NOMO-1 (cell line): ENCODE data around the gene SHROOM3.

Experiments
- DNase-seq, 2 experiments: peaks; one replicate each; lab custom pipeline; 2025; ENCODE audit not compliant: unreplicated experiment in 2 of 2; lab: John Stamatoyannopoulos, UW

The SHROOM3 gene

GRCh38 chr4:76614589-76614988 lies 179.6 kb downstream of the SHROOM3 start:
- DNase-seq, result no peak

DNA sequence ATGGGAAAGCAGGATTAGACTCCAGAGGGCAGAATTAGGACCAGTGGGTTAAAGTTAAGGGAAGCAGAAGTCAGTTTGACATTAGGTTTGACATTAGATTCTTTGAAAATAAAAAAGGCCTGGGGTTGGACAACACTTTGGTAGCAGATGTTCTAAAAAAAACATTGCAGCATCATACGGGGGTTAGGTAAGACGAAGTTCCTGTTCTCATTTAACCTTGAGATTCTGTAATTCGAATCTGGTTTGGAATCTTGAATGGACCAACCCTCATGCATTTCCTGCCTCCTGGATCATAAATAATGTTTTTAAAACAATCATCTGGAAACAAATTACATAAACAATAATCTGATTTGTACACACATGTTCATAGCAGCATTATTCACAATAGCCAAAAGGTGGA lies 181.0 kb downstream of the SHROOM3 start:
- peak; percentile 14 to 42 for DNase-seq

- peak; percentile 44 to 51 for DNase-seq
These were observed 181.5 kb downstream of the SHROOM3 start for GRCh38 chr4:76616526-76616925.

DNA sequence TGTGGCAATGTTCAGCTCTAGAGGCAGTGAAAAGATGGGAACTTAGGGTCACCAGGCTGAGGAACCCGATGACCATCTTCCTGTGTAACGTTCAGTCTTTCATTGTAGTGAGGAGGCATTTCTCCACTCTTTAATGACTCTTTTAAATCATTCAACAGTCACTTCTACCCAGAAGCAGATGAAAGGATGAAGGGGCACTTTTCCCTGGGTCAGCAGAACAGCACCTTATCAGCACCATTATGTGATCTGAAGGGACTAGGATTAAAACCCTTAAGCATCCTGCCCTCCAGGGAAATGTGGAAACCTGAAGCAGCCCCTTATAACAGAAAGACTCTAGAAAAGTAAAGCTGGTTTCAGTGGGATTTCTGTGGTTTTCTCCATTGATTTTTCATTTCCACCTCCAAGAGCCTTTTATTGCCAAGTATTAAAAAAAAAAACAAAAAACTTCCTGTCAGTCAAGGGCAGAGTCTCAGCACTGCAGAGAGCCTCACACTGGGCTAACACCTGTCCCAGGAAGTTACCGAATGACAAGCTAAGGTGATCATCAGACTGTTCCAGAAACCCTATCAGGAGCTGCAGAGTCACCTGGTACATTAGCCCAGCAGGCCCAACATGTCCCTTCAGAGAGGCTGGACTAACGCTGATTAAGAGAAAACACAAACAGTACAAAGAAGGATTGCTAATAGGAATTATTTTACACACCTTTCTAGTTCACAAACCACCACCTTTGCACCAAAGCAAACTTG lies 185.9 kb downstream of the SHROOM3 start:
- DNase-seq, result no peak

DNA sequence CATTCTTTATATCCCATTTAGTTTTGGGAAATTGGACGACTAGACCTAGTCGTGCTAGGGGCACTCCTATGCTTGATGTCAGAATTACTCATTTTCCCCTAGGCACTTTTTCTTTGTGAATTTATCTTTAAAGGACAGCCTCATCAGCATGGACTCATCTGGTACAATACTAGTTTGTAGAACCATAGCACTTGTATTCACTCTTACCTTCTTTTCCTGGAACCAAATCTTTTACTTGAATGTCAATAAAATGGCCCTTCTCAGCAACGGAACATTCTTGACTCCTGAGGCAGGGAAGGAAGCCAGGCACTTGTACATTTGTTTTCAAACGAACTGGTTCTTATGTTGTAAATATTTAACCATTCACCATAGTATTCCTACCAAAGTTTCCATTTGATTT lies 187.1 kb downstream of the SHROOM3 start:
- no peak for DNase-seq

DNA sequence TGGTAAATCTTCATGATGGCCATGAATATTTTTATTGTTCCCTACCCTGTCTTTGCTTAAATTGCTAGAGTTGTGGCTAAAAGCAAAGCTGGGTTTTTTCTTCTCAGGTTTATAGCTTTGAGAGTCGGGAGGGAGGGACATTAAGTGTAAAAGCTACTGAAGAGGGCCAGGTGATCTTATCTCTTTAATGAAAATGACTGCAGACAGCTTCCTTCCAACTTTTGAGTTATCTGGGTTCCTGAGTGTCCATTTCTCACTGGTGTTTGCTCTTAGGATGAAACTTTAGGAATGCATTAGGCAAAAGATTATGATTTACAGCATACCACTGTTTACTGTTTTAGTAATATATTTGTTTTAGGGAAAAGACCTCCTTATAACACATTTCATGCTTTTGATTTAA lies 187.7 kb downstream of the SHROOM3 start:
- no peak for DNase-seq

- DNase-seq, result no peak
These were observed 188.4 kb downstream of the SHROOM3 start for GRCh38 chr4:76623217-76624045.

DNA sequence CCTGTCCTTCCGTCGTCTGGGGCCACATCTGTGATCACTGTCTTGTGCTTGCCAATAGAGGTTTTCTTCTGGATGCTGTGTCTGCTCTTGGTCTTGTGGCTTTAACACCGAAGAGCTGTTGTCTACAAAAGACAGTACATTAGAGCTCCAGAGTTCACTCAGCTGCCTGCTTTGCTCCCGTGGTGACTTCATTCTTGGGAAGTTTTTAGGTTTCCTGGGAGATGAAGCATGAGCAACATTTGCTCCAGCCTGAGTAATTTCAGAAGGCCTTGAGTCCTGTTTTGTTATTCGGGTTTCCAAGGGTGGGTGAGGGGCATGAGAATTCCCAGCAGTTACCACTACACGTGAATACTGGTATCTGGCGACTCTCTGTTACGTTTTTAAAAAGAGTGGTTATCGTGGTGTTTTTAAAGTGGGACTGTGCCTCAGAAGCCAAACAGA lies 189.2 kb downstream of the SHROOM3 start:
- DNase-seq, result no peak

- no peak for DNase-seq
These were observed 190.1 kb downstream of the SHROOM3 start for GRCh38 chr4:76624931-76625715.

GRCh38 chr4:76626686-76627465 lies 191.8 kb downstream of the SHROOM3 start:
- no peak for DNase-seq

- DNase-seq, result no peak
These were observed 193.2 kb downstream of the SHROOM3 start for GRCh38 chr4:76628251-76628650.

GRCh38 chr4:76630741-76631140 lies 195.7 kb downstream of the SHROOM3 start:
- no peak for DNase-seq

DNA sequence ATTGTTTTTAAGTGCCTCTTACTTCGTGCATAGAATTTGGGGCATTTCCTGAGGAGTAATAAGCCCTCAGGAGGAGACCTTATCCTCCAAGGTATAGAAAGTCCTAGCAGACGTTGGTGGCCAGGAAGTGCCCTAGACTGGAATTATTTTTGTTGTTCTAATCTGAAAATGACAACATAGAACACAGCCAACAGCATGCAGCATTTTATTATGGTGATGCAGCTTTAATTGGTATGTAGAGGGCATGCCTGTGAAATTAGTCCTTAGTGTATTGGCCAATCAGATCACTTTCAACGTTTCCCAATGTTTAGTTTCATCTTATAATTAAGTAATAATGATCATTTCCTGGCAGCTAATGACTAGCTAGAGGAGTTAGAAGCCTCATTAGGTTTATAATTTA lies 199.2 kb downstream of the SHROOM3 start:
- DNase-seq, result no peak

DNA sequence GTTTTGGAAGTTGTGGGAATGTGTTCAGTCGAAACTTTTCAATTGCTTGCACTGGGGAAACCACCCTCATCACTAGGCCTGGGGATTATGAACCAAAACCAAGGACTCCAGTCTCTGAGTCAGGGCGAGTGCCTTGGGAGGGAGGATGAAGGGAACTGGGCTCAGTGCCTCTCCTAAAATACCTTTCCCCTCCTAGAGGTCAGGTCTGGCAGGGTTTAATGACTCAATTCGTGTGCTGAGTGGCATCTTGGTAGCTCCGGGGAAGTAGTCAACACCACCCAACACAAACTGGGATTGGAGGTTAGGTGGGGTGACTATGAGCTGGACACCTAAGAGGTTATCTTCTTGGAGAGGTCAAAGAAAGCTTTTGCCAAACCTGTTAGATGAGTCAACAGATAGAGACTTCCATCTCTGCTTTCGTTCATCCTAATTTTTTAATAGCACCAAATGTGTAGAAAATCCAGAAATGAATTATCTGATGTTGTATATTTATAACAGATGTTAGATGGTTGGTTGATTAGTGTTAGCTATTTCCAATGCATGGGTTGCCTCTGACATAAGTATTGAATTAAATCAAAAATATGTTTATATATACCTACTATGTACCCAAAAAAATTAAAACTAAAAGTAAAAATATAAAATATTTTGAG lies 202.8 kb downstream of the SHROOM3 start:
- no peak for DNase-seq

GRCh38 chr4:76639288-76639687 lies 204.3 kb downstream of the SHROOM3 start:
- DNase-seq, result no peak

DNA sequence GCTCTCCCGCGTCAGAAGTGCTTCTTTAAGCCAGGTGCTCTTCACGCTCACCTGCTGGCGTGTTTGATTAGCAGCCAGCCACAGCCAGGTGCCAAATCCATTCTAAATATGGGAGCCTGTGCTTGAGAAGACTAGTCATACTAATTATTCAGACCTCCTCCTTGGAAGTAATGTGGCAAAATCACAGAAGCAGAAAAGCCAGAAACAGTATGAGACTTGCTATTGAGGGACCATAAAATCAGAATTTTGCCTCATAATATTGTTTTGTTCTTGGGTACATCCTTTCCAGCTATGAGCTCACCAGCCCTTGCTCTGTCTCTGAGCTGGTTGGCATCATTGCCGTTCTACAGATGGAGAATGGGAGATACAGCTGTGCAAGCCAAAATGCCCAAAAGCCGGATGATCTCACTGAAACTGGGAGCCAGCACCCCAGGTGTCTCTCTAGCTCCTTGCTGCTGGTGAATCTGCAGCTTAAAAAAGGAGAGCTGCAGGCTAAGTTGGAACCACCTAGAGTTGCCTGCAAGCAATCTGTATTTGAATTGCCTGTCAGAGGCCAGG lies 205.4 kb downstream of the SHROOM3 start:
- DNase-seq, result no peak

DNA sequence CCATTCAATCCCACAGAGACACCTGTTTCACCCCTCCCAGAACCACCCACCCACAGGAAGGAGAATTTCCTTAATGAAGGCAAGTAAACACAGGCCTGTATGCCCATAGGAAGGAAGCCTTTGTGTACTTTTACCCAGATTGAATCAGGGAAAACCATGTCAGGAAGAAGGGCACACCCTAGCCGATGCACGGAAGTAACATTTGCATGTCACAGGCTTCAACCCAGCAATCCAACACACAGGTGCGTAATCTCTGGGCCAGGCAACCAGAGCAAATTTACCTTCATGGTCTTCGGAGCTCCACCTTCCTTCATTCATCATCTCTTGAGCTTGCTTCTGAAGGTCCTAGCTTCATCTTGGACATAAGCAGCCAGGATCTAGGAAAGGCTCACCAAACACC lies 206.3 kb downstream of the SHROOM3 start:
- DNase-seq, result no peak

- DNase-seq, result no peak
These were observed 206.7 kb downstream of the SHROOM3 start for GRCh38 chr4:76641758-76642157.

DNA sequence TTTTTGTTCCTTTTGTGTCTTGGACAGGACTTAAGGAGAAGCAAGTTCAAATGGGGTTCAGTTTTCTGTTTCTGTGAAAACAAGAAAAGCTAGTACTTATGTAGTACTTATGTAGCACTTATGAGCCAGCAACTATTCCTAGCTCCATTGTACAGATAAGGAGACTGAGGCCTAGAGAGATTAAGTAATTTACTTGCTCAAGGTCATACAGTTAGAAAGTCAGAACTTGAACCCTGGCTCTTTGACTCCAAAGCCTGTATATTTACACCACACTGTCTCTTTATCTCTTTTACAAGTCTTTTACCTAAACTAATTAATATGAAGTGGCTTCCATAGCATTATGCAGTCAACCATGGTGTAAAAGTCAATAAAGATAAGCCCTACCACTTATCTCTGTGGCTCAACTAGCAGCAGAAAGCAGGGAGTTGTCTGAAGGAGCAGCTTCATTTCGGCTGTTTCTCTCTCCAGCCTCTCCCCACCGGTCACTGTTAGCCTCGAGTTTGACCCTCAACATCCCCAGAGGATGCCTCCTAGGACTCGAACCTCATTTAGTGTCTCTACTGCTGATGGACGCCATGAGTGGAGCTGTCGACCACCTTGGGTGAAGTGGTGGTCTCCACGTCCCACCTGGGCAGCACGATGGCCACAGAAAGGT lies 209.9 kb downstream of the SHROOM3 start:
- no peak for DNase-seq
